Esophagus squamous epithelium (tissue), 4 donors: Measurements from ENCODE around the gene SSC5D.

Experiments used
- CTCF ChIP-seq, 6 experiments: fragments of 450-650 bp in 4 of 6; fragments of 200-600 bp in 2 of 6; sonication (generic) in 2 of 6; IDR thresholded peaks; one replicate each; pipeline ENCODE4 v1.5.1; 2016 to 2019; ENCODE audit warnings: antibody characterized with exemption in 6 of 6, mild to moderate bottlenecking in 4 of 6, moderate library complexity in 4 of 6
- POLR2A ChIP-seq, 4 donors: fragments of 450-650 bp; IDR thresholded peaks; one replicate each; pipeline ENCODE4 v1.6.1; 2017; ENCODE audit warnings: antibody characterized with exemption in 4 of 4, mild to moderate bottlenecking in 4 of 4, moderate library complexity in 3 of 4

DNA sequence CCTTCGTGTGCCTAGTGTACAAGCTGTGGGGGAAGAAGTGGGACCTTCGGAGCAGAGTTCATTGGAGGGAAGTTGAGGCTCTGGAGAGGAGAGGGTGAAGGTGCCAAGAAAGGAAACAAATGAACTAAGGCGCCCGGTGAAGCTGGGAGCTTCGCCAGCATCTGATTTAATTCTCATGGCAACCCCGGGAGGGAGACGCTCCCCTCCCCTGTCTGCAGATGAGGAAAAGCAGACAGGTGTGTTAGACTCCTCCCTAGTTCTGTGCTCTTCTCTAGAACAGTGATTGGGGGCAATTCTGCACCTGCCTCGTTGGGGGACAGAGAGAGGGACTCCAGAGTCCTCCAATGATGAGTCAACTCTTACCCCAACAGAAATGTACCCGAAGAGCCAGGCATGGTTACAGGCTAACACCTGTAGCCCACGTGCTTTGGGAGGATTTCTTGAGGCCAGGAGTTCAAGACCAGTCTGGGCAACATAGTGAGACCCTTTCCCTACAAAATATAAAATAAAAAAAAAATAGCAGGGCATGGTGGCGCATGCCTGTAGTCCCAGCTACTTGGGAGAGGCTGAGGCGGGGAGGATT lies 4.2 kb downstream of the SSC5D start:
- TF ChIP-seq CTCF (IDR thresholded peaks at IDR 0.05) = no peak
- TF ChIP-seq POLR2A (IDR thresholded peaks at IDR 0.05) = no peak
